ENCODE results near the gene CCDC201. TPM values are rescaled to one million over a fixed set of nuclear protein-coding genes. Genes with fewer than 3 reads are reported as not detected.
"Not testable (repeated sequence)": the region's sequence is repeated elsewhere in the genome, so short reads cannot be mapped to it uniquely, and the experiment has no call there.

CCDC201 gene
- polyA plus RNA-seq, 4 donors, result not detected

GRCh38 chr7:45827731-45828130, 45.2 kb downstream of the CCDC201 start:
- DNase-seq (ENCODE audit: low read depth in 4 of 4, low spot score in 3 of 4), result not testable (repeated sequence)

- not testable (repeated sequence) for DNase-seq (ENCODE audit: low read depth in 4 of 4, low spot score in 3 of 4)
These were observed 46.3 kb downstream of the CCDC201 start for GRCh38 chr7:45826550-45826949.

GRCh38 chr7:45818763-45819162, 54.1 kb downstream of the CCDC201 start:
- DNase-seq (ENCODE audit: low read depth in 4 of 4, low spot score in 3 of 4), result not testable (repeated sequence)

- not testable (repeated sequence) for DNase-seq (ENCODE audit: low read depth in 4 of 4, low spot score in 3 of 4)
These were observed 55.0 kb downstream of the CCDC201 start for GRCh38 chr7:45817913-45818312.

- DNase-seq (ENCODE audit: low read depth in 4 of 4, low spot score in 3 of 4), result not testable (repeated sequence)
These were observed 55.9 kb downstream of the CCDC201 start for GRCh38 chr7:45817016-45817415.

- not testable (repeated sequence) for DNase-seq (ENCODE audit: low read depth in 4 of 4, low spot score in 3 of 4)
These were observed 58.4 kb downstream of the CCDC201 start for GRCh38 chr7:45814216-45815118.

- DNase-seq (ENCODE audit: low read depth in 4 of 4, low spot score in 3 of 4), result not testable (repeated sequence)
These were observed 59.1 kb downstream of the CCDC201 start for GRCh38 chr7:45813771-45814170.

GRCh38 chr7:45812946-45813345, 59.9 kb downstream of the CCDC201 start:
- DNase-seq (ENCODE audit: low read depth in 4 of 4, low spot score in 3 of 4), result no peak

GRCh38 chr7:45811652-45812234, 61.1 kb downstream of the CCDC201 start:
- DNase-seq (ENCODE audit: low read depth in 4 of 4, low spot score in 3 of 4), result not testable (repeated sequence)

- DNase-seq (ENCODE audit: low read depth in 4 of 4, low spot score in 3 of 4), result not testable (repeated sequence)
These were observed 62.4 kb downstream of the CCDC201 start for GRCh38 chr7:45810451-45811005.

Other genes starting within 250 kb of the CCDC201 start
- under 1 TPM; 0.43 to 0.96 (median 0.65) TPM for gene IGFBP1, start 15.4 kb upstream of the CCDC201 start, polyA plus RNA-seq (ENCODE audit: insufficient read length in 4 of 4)
- 100 to 1,000 TPM in 3 of 4 donors, 10 to 100 TPM in 1; 76.0 to 117 (median 110) TPM for gene IGFBP3, start 48.2 kb upstream of the CCDC201 start, polyA plus RNA-seq (ENCODE audit: insufficient read length in 4 of 4)